HepG2 (cell line): ENCODE results near the gene HECA. TPM values are rescaled to one million over a fixed set of nuclear protein-coding genes. Genes with fewer than 3 reads are reported as not detected.

Experiments
- AHDC1 ChIP-seq: sonication (generic); formaldehyde crosslinking; IDR thresholded peaks from 2 replicates; pipeline ENCODE4 v1.5.1; 2020; ENCODE audit warnings: mild to moderate bottlenecking, missing genetic modification reagents, borderline replicate concordance
- HHEX ChIP-seq: IDR thresholded peaks from 2 replicates; pipeline ENCODE4 v1.6.1; 2016; ENCODE audit warnings: control low read depth
- HMGA1 ChIP-seq: sonication (generic); formaldehyde crosslinking; conservative IDR thresholded peaks from 2 replicates; pipeline ENCODE4 v1.4.0; 2020; ENCODE audit warnings: missing genetic modification reagents
- HNF4G ChIP-seq, 2 experiments: sonication (generic) in 1 of 2; formaldehyde crosslinking in 1 of 2; IDR thresholded peaks; 2 replicates each; pipeline versions ENCODE4 v1.4.0 to v1.6.1; 2011 to 2020; ENCODE audit warnings: borderline replicate concordance in 2 of 2, low read depth in 2 of 2, mild to moderate bottlenecking in 2 of 2, low read length in 1 of 2, missing genetic modification reagents in 1 of 2, moderate library complexity in 1 of 2
- KDM5B ChIP-seq: sonication (generic); formaldehyde crosslinking; IDR thresholded peaks from 2 replicates; pipeline ENCODE4 v1.4.0; 2020; ENCODE audit warnings: missing genetic modification reagents, mild to moderate bottlenecking, borderline replicate concordance
- MAFG ChIP-seq: sonication (generic); formaldehyde crosslinking; IDR thresholded peaks from 2 replicates; pipeline ENCODE4 v1.5.1; 2020; ENCODE audit warnings: mild to moderate bottlenecking, missing genetic modification reagents
- PCBP2 ChIP-seq: fragments of 200-400 bp; formaldehyde crosslinking; optimal IDR thresholded peaks from 2 replicates; pipeline ENCODE3; 2018; ENCODE audit warnings: low read length, low read depth; ENCODE audit not compliant: poor library complexity, severe bottlenecking
- RFXAP ChIP-seq: sonication (generic); formaldehyde crosslinking; IDR thresholded peaks from 2 replicates; pipeline ENCODE4 v1.4.0; 2020; ENCODE audit warnings: missing genetic modification reagents, borderline replicate concordance
- THYN1 ChIP-seq: sonication (generic); formaldehyde crosslinking; IDR thresholded peaks from 2 replicates; pipeline ENCODE4 v1.8.1; 2023; ENCODE audit warnings: low read depth, mild to moderate bottlenecking, moderate library complexity, missing genetic modification reagents, borderline replicate concordance
- ZBTB33 ChIP-seq: sonication (generic); formaldehyde crosslinking; IDR thresholded peaks from 2 replicates; pipeline ENCODE4 v1.4.0; 2020; ENCODE audit warnings: missing genetic modification reagents
- ZNF24 ChIP-seq: fragments of 450-650 bp; IDR thresholded peaks from 2 replicates; pipeline ENCODE4 v1.6.1; 2017; ENCODE audit warnings: antibody characterized with exemption, mild to moderate bottlenecking
- ZNF329 ChIP-seq: sonication (generic); formaldehyde crosslinking; IDR thresholded peaks from 2 replicates; pipeline ENCODE4 v1.9.0; 2021; ENCODE audit warnings: low read depth, mild to moderate bottlenecking, missing genetic modification reagents
- ZNF547 ChIP-seq: sonication (generic); formaldehyde crosslinking; IDR thresholded peaks from 2 replicates; pipeline ENCODE4 v1.5.1; 2020; ENCODE audit warnings: mild to moderate bottlenecking, missing genetic modification reagents
- ZNF878 ChIP-seq: sonication (generic); formaldehyde crosslinking; IDR thresholded peaks from 2 replicates; pipeline ENCODE4 v1.8.1; 2023; ENCODE audit warnings: mild to moderate bottlenecking, missing genetic modification reagents, moderate library complexity
- polyA plus RNA-seq, 8 experiments: library from polyadenylated mRNA; depleted of rRNA in 3 of 8; stranded (reverse) in 7 of 8; unstranded in 1 of 8; fragments of >200 nt; fragmentation: Illumina TruSeq in 4 of 8; extraction: Trizol in 4 of 8; gene quantifications; 2 replicates each; pipeline versions ENCODE4 v1.2.1 to v1.2.3, GENCODE V29; 2011 to 2016; ENCODE audit warnings: low read depth in 4 of 8, missing spikeins in 1 of 8, mixed read lengths in 1 of 8; ENCODE audit not compliant: insufficient read depth in 1 of 8
- total RNA-seq, 5 experiments: library from RNA; depleted of rRNA; stranded (reverse); fragments of >200 nt; fragmentation: Illumina TruSeq; extraction: Trizol; gene quantifications; 2 replicates each; pipeline ENCODE4 v1.2.3, GENCODE V29; 2016; ENCODE audit warnings: low read depth in 1 of 5
- TF ChIP-seq, protein P1 (sequence below): sonication (generic); formaldehyde crosslinking; IDR thresholded peaks from 2 replicates; pipeline ENCODE4 v1.5.0; 2020; ENCODE audit warnings: missing genetic modification reagents, mild to moderate bottlenecking, borderline replicate concordance
- TF ChIP-seq, protein P2 (sequence below): sonication (generic); formaldehyde crosslinking; IDR thresholded peaks from 2 replicates; pipeline ENCODE4 v1.8.0; 2022; ENCODE audit warnings: mild to moderate bottlenecking, missing genetic modification reagents
- TF ChIP-seq, protein P3 (sequence below): IDR thresholded peaks from 2 replicates; pipeline ENCODE4 v1.6.1; 2016; ENCODE audit warnings: control low read depth

The HECA gene
- total and polyA plus RNA-seq, 2 of the 13 experiments (the other 11 are each of a cell fraction or from before 2014, with no cell fraction given): 0.18 to 0.49 TPM

GRCh38 chr6:139134817-139135577 is at the start of gene HECA (continued):
- TF ChIP-seq ZBTB33 (CRISPR knock-in tag): no peak
- TF ChIP-seq THYN1: no peak
- no peak for TF ChIP-seq ZNF878 (CRISPR knock-in tag)
- TF ChIP-seq, protein P1, sequence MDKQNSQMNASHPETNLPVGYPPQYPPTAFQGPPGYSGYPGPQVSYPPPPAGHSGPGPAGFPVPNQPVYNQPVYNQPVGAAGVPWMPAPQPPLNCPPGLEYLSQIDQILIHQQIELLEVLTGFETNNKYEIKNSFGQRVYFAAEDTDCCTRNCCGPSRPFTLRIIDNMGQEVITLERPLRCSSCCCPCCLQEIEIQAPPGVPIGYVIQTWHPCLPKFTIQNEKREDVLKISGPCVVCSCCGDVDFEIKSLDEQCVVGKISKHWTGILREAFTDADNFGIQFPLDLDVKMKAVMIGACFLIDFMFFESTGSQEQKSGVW (CRISPR knock-in tag): no peak
- no peak for TF ChIP-seq ZNF24
- TF ChIP-seq, protein P2, sequence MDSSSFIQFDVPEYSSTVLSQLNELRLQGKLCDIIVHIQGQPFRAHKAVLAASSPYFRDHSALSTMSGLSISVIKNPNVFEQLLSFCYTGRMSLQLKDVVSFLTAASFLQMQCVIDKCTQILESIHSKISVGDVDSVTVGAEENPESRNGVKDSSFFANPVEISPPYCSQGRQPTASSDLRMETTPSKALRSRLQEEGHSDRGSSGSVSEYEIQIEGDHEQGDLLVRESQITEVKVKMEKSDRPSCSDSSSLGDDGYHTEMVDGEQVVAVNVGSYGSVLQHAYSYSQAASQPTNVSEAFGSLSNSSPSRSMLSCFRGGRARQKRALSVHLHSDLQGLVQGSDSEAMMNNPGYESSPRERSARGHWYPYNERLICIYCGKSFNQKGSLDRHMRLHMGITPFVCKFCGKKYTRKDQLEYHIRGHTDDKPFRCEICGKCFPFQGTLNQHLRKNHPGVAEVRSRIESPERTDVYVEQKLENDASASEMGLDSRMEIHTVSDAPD: no peak
- no peak for TF ChIP-seq HNF4G (IDR thresholded peaks at IDR 0.05; ENCODE audit: borderline replicate concordance, low read depth, low read length)
- no peak for TF ChIP-seq HNF4G (CRISPR knock-in tag; IDR thresholded peaks at IDR 0.05; ENCODE audit: borderline replicate concordance, low read depth)
- no peak for TF ChIP-seq HHEX
- TF ChIP-seq KDM5B (CRISPR knock-in tag): peak; percentile 49; the same call in 1 of the 2 replicates
- TF ChIP-seq RFXAP: no peak
- no peak for TF ChIP-seq MAFG (CRISPR knock-in tag)
- no peak for TF ChIP-seq HMGA1
- TF ChIP-seq AHDC1 (CRISPR knock-in tag): 0 out of 2 replicates have a peak, but pooled peaks have one; percentile 40
- TF ChIP-seq ZNF329 (CRISPR knock-in tag): no peak; the same call in 1 of the 2 replicates
- TF ChIP-seq ZNF547 (CRISPR knock-in tag): 0 out of 2 replicates have a peak, but pooled peaks have one; percentile 40
- no peak for TF ChIP-seq PCBP2
- TF ChIP-seq, protein P3, sequence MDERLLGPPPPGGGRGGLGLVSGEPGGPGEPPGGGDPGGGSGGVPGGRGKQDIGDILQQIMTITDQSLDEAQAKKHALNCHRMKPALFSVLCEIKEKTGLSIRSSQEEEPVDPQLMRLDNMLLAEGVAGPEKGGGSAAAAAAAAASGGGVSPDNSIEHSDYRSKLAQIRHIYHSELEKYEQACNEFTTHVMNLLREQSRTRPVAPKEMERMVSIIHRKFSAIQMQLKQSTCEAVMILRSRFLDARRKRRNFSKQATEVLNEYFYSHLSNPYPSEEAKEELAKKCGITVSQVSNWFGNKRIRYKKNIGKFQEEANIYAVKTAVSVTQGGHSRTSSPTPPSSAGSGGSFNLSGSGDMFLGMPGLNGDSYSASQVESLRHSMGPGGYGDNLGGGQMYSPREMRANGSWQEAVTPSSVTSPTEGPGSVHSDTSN: no peak
